NCI-H460 (cell line): ENCODE results near the gene DNAJC5. TPM values are rescaled to one million over a fixed set of nuclear protein-coding genes. Genes with fewer than 3 reads are reported as not detected.
"Not testable (repeated sequence)": the region's sequence is repeated elsewhere in the genome, so short reads cannot be mapped to it uniquely, and the experiment has no call there.

Experiments used
- DNase-seq: peaks from one replicate; pipeline ENCODE4 v3.0.0-alpha.2; 2016; ENCODE audit warnings: low read depth; ENCODE audit errors: extremely low read depth
- total RNA-seq: library from RNA; depleted of rRNA; stranded (reverse); fragments of >200 nt; shearing (Covaris generic); gene quantifications from 2 replicates; pipeline ENCODE4 v1.2.3, GENCODE V29; 2014

DNAJC5 gene
- total RNA-seq, 1 experiment from 2014 or later: 30.7 TPM

GRCh38 chr20:63962426-63963347 lies 67.8 kb downstream of the DNAJC5 start:
- no peak for DNase-seq

DNA sequence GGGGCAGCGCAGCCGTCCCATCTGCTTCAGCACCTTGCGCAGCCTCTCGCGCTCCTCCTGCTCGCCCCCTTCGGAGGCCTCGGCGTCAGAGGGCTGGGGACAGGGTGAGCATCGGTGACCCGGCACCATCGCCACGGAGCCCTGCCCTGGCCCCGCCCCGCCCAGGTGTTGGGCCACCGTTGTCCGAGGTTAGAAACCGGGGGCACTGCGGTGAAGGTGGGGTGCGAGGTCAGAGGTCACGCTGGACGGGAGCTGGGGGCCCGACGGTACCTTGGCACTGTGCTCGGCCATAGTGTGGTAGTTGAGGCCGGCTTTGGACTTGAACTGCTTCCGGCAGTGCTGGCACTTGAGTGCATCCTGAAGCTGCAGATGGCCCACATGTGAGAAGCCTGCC lies 68.4 kb downstream of the DNAJC5 start:
- no peak for DNase-seq

- DNase-seq: no peak
Observed at GRCh38 chr20:63963784-63964301, 68.9 kb downstream of the DNAJC5 start.

- no peak for DNase-seq
Observed at GRCh38 chr20:63964412-63964811, 69.5 kb downstream of the DNAJC5 start.

DNA sequence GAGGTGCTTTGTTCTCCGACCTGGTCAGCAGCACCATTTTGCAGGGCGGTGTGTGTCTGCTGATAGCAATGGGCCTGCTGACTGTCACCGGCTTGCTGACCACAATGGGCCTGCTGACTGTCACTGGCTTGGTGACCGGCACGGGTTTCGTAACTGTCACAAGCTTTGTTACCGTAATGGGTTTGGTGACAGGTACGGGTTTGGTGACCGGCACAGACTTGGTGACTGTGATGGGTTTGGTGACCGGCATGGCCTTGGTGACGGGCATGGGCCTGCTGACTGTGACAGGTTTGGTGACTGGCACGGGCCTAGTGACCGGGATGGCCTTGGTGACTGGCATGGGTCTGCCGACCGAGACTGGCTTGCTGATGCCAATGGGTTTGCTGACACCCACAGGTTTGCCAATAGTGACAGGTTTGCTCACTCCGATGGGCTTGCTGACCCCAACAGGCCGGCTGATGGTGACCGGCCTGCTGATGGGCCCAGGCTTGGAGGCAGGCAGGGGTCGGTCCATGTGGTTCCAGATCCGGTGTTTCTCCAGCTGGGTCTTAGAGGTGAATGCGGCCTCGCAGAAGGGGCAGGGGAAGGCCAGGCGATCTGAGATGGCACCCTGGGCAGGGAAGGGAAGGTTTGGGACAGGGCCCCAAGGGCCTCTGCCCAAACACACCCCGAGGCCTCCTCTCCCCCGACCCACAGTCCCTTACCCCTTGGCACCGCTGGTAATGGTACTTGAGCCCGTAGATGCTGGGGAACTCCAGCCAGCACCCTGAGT lies 71.4 kb downstream of the DNAJC5 start:
- no peak for DNase-seq

GRCh38 chr20:63966944-63967322 lies 72.0 kb downstream of the DNAJC5 start:
- DNase-seq: no peak

GRCh38 chr20:63967330-63968135 lies 72.6 kb downstream of the DNAJC5 start:
- DNase-seq: no peak

- no peak for DNase-seq
Observed at GRCh38 chr20:63968136-63968927, 73.4 kb downstream of the DNAJC5 start.

- no peak for DNase-seq
Observed at GRCh38 chr20:63968928-63969760, 74.2 kb downstream of the DNAJC5 start.

- no peak for DNase-seq
Observed at GRCh38 chr20:63969838-63970713, 75.2 kb downstream of the DNAJC5 start, which contains the start of gene ZNF512B. ZNF512B (minus strand) TSS chr20:63969930; CDS start chr20:63967950, 1,980 bp downstream.

DNA sequence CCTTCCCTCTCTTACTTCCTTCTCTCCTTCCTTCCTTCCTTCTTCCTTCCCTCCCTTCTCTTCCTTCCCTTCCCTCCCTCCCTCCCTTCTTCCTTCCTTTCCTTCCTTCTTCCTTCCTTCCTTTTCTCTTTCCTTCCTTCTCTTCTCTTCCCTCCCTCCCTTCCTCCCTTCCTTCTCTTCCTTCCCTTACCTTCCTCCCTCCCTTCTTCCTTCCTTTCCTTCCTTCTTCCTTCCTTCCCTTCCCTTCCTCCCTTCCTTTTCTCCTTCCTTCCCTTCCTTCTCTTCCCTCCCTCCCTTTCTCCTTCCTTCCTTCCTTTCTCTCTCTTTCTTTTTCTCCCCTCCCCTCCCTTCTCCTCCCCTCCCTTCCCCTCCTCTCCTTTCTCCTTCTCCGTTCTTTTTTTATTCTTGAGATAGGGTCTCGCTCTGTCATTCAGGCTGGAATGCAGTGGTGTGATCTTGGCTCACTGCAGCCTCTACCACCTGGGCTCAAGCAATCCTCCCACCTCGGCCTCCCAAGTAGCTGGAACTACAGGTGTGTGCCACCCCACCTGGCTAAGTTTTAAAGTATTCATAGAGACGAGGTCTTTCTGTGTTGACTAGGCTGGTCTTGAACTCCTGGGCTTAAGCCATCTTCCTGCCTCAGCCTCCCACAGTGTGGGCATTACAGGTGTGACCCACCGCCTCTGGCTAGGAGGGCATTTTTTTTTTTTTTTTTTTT lies 75.9 kb downstream of the DNAJC5 start:
- DNase-seq: no peak

DNA sequence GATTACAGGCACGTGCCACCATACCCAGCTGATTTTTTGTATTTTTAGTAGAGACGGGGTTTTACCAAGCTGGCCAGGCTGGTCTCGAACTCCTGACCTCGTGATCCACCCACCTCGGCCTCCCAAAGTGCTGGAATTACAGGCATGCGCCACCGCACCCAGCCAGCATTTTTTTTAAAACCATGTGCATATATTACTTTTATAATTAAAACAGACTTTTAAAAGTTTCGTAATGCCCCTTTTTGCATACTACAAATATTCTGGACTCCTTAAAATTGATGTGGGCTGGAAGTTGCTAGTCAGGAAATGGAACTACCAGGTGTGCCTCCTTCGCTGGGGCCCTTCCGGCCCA lies 77.0 kb downstream of the DNAJC5 start:
- DNase-seq: not testable (repeated sequence)

DNA sequence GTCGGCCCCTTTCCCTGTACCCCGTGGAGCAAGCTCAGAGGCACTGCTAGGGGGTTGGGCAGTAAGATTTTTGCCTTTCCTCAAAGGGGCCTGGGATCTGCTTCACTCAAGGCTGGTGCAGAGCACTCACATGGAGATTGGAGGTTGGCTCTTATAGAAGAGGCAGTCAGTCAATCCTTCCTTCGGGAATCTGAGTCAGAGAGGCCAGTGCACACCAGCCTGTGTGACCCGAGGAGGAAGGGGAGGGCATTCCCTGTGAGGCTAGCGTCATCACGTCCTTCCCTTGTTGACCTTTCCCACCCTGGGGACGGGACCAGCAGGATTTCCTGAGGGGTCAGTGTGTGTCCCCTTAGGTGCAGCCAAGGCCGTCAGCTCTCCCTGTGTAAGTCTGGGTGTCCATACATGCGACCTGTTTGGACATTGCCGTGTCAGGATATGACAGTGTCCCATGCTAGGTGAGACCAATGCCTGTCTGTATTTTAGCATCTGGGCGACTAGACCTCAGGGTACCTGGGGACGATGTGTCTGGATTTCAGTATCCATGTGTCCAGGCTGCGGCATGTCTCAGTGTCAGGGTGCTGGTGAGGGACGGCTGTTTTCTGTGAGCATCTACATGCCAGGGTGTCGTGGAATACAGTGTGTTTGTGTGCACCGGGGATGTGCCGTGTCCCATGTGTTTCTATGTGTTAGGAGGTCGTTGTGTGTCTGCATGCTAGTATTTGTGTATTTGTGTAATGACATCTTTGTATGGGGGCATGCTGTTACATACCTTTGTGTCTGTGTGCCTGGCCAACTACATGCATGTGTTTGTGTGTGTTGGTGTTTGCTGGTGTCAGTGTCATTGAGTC lies 77.6 kb downstream of the DNAJC5 start:
- DNase-seq: no peak

DNA sequence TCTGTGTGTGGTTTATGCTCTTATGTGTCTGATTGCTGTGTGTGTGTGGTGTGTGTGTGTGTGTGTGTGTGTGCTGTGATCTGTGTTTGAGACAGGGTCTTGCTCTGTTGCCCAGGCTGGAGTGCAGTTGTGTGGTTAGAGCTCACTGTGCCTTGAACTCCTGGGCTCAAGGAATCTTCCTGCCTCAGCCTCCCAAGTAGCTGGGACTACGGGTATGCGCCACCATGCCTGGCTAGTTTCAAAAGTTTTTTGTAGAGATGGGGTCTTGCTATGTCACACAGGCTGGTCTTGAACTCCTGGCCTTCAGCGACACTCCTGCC lies 78.2 kb downstream of the DNAJC5 start:
- DNase-seq: no peak

- DNase-seq: peak; percentile 83
Observed at GRCh38 chr20:63973636-63974401, 78.9 kb downstream of the DNAJC5 start.
